ENCODE results near the gene ALDH4A1.
"Not testable (repeated sequence)": the region's sequence is repeated elsewhere in the genome, so short reads cannot be mapped to it uniquely, and the experiment has no call there.

ALDH4A1 gene

GRCh38 chr1:18899363-18900049 is 2.8 kb downstream of the ALDH4A1 start:
- FAIRE-seq: no peak

- no peak for FAIRE-seq
Observed at GRCh38 chr1:18898567-18898966, 3.8 kb downstream of the ALDH4A1 start.

- FAIRE-seq: no peak
Observed at GRCh38 chr1:18895317-18895716, 7.0 kb downstream of the ALDH4A1 start.

GRCh38 chr1:18893120-18893519 is 9.2 kb downstream of the ALDH4A1 start:
- FAIRE-seq: no peak

GRCh38 chr1:18891858-18892257 is 10.5 kb downstream of the ALDH4A1 start:
- not testable (repeated sequence) for FAIRE-seq

- no peak for FAIRE-seq
Observed at GRCh38 chr1:18891426-18891780, 11.0 kb downstream of the ALDH4A1 start.

- no peak for FAIRE-seq
Observed at GRCh38 chr1:18890706-18891425, 11.5 kb downstream of the ALDH4A1 start.

GRCh38 chr1:18886003-18886335 is 16.4 kb downstream of the ALDH4A1 start:
- no peak for FAIRE-seq

GRCh38 chr1:18885311-18886002 is 16.9 kb downstream of the ALDH4A1 start:
- no peak for FAIRE-seq

GRCh38 chr1:18884727-18885126 is 17.6 kb downstream of the ALDH4A1 start:
- FAIRE-seq: no peak

GRCh38 chr1:18884419-18884717 is 18.0 kb downstream of the ALDH4A1 start:
- FAIRE-seq: no peak

GRCh38 chr1:18883636-18884418 is 18.5 kb downstream of the ALDH4A1 start:
- no peak for FAIRE-seq

GRCh38 chr1:18883079-18883478 is 19.3 kb downstream of the ALDH4A1 start:
- FAIRE-seq: no peak

GRCh38 chr1:18882486-18882885 is 19.9 kb downstream of the ALDH4A1 start:
- no peak for FAIRE-seq

GRCh38 chr1:18881642-18882431 is 20.5 kb downstream of the ALDH4A1 start:
- FAIRE-seq: no peak

- FAIRE-seq: no peak
Observed at GRCh38 chr1:18881164-18881563, 21.2 kb downstream of the ALDH4A1 start.

- FAIRE-seq: no peak
Observed at GRCh38 chr1:18880585-18880984, 21.8 kb downstream of the ALDH4A1 start.

GRCh38 chr1:18879791-18880309 is 22.5 kb downstream of the ALDH4A1 start:
- no peak for FAIRE-seq

GRCh38 chr1:18879215-18879790 is 23.1 kb downstream of the ALDH4A1 start:
- no peak for FAIRE-seq

- FAIRE-seq: no peak
Observed at GRCh38 chr1:18878538-18879214, 23.7 kb downstream of the ALDH4A1 start.

- no peak for FAIRE-seq
Observed at GRCh38 chr1:18877282-18877681, 25.1 kb downstream of the ALDH4A1 start.

GRCh38 chr1:18876210-18876609 is 26.1 kb downstream of the ALDH4A1 start:
- FAIRE-seq: no peak

Data from islet of Langerhans (tissue), 1 donor.